HG02938 (cell line): ENCODE measurements around the gene POFUT2.

Experiments
- ATAC-seq: cut with Tn5 transposase; IDR thresholded peaks from one replicate; pipeline ENCODE4 v1.9.1; 2021; ENCODE audit warnings: mild to moderate bottlenecking, moderate library complexity; ENCODE audit not compliant: unreplicated experiment

POFUT2 gene

DNA sequence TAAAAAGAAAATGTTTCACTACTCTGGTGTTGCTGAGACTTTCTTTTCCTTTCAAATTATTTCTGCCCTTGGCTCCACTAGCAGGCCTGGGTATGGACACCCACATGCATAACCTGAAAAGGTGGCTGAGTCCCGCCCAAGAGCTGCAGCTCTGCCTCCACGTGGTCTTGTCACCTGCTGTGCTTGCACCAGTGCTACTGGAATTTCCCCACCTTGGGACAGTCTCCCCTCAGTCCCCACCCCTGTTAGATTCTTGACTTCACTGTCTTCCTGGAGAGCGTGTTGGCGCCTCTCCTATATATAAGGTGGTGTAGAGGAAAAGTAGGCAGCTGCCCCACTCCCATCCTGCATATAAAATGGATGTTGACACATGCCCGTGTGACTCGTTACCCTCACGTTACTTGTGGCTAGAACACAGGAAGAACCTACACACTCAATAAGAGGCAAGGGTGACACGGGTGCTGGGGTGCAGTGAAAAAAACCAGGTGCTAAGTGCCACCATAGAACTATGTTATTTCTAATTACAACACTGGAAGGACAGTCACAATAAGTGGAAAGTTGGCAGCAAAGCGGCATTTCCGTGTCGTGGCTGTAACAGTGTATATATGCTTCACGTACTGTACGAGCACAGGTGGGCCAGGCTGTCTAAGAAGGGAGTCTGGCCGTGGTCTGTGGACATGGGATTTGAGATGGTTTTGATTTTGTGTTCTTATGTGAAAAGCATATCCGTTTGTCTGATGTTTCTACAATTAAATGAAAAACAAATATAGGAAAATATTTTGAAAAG, 61.0 kb downstream of the POFUT2 start:
- no peak for ATAC-seq

- ATAC-seq = no peak
Observed at GRCh38 chr21:45225741-45226327, 61.9 kb downstream of the POFUT2 start.

DNA sequence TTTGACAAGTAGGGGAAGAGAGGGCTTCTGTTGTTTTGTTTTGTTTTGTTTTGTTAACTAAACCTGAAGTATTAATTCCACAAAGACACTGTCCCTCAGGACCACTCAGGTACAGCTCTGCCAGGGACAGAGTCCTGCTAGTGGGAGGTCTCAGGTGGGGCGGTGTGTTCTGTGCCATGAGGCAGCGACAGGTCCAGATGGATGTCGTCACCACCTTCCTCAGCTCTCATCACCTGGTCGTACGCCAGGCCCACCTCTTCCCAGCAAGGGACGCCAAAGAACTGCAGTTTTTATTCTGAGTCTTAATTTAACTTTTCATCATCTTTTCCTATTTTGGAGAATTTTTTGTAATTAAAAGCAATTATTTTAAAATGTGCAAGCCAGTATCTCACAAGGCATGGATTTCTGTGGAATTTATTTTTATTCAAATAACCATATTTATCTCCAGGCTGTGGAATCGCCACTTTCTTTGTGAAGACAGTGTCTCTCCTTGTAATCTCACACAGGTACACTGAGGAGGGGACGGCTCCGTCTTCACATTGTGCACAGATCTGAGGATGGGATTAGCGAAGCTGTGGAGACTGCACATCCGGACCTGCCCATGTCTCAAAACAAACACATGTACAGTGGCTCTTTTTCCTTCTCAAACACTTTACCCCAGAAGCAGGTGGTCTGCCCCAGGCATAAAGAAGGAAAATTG, 62.5 kb downstream of the POFUT2 start:
- no peak for ATAC-seq

DNA sequence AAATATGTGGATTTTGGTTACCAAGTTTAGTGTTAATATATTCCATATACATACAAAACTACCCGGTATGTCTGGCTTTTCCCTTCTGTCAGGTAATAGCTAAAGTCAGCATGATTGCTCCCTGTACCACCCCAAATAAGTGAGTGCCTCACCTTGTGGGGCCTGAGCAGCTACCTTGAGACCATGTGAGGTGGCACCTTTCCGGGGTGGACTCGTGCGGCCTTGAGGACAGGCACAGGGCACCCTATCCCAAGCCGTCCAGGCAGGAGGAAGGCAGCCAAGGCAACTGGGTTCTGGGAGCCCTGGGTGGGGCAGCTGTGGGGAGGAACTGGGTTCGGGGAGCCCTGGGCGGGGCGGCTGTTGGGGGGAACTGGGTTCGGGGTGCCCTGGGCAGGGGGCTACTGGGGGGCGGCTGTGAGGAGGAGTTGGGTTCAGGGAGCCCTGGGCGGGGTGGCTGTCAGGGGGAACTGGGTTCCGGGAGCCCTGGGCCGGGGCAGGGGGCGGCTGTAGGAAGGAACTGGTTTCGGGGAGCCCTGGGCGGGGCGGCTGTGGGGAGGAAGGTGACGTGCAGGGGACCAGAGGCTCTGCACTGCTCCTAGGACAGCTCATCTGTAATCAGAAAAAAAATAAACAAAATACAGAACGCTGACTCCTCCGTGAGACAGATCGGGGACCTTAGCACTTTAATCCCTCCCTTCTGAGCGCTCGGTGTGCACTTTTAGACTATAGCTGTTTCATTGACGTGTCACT, 63.3 kb downstream of the POFUT2 start:
- no peak for ATAC-seq

- ATAC-seq = no peak
Observed at GRCh38 chr21:45223236-45224185, 64.2 kb downstream of the POFUT2 start.

DNA sequence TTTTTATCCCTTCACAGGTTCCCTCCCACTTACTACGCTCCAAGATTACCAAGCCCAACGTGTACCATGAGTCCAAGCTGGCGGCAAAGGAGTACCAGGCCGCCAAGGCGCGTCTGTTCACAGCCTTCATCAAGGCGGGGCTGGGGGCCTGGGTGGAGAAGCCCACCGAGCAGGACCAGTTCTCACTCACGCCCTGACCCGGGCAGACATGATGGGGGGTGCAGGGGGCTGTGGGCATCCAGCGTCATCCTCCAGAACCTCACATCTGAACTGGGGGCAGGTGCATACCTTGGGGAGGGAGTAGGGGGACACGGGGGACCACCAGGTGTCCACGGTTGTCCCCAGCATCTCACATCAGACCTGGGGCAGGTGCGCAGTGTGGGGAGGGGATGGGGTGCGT, 65.7 kb downstream of the POFUT2 start:
- no peak for ATAC-seq

- ATAC-seq = no peak
Observed at GRCh38 chr21:45220714-45221490, 66.8 kb downstream of the POFUT2 start.

GRCh38 chr21:45220071-45220481, 67.6 kb downstream of the POFUT2 start:
- no peak for ATAC-seq

GRCh38 chr21:45219517-45219916, 68.2 kb downstream of the POFUT2 start:
- no peak for ATAC-seq

- no peak for ATAC-seq
Observed at GRCh38 chr21:45217010-45217409, 70.7 kb downstream of the POFUT2 start.

GRCh38 chr21:45215213-45215612, 72.5 kb downstream of the POFUT2 start:
- no peak for ATAC-seq
